GM19025 (cell line): ENCODE results near the gene MRC1.

ENCODE experiments used
- ATAC-seq: cut with Tn5 transposase; IDR thresholded peaks from one replicate; pipeline ENCODE4 v1.9.1; 2021; ENCODE audit warnings: mild to moderate bottlenecking, low read depth, moderate library complexity; ENCODE audit not compliant: unreplicated experiment

MRC1 gene

DNA sequence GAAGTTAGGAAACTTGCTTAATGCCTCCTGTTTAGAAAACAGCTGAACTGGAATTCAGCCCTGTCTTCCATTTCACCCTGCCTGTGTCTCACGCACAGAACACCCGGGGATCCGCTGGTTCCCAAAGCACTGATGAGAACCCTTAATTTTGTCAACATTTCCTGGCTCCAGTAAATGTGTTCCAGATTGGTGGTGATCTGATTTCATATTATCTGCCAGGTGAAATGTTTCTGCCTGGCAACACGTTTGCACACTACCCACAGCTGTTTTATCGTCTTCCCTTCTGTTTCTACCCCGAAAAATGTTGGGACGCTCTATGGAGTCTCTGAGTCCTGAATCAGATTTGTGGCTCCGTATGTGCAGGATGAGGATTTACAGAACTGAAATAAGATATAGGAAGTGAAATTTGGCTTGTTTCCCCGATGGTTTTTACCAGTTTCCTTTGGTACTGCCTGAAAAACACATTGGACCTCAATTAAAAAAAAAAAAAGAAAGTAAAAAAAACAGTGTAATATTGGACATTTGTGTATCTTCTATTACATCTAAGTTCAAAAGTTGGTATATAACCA, 29.0 kb downstream of the MRC1 start:
- ATAC-seq, result no peak

DNA sequence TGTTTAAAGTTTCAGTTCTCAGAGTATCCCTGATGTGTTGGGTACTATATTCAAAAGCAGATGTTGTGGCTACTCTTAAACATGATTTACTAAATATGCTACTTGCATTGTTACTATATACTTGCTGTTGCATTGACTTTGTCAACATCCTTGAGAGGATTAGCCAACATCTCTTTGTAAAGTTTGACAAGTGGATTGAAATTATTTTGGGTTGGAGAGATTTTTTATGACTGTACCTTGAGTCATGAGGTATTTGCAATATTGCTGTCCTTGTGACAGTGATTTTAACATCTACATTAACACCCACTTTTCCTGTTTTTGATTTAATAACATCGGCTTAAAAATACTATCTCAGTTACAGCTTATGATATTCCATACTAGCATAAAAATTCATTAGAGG, 31.9 kb downstream of the MRC1 start:
- no peak for ATAC-seq

DNA sequence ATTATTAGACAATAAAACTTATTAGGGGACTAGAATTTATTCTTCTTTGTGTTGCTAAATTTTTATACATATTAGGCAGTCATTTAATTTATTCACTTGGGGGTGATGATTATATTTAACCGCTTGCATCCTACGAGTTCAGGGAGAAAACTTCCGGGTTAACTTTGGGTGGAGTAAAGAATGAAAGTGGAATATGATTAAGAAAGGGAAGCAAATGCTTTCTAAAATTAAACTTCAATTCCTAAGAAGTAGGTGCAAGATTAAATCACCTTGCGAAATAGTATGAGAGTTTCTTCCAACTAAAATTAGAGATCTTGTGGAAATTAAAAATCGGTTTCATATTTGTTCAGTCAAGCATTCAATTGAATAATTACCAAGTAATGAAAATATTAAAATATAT, 33.5 kb downstream of the MRC1 start:
- ATAC-seq, result no peak

DNA sequence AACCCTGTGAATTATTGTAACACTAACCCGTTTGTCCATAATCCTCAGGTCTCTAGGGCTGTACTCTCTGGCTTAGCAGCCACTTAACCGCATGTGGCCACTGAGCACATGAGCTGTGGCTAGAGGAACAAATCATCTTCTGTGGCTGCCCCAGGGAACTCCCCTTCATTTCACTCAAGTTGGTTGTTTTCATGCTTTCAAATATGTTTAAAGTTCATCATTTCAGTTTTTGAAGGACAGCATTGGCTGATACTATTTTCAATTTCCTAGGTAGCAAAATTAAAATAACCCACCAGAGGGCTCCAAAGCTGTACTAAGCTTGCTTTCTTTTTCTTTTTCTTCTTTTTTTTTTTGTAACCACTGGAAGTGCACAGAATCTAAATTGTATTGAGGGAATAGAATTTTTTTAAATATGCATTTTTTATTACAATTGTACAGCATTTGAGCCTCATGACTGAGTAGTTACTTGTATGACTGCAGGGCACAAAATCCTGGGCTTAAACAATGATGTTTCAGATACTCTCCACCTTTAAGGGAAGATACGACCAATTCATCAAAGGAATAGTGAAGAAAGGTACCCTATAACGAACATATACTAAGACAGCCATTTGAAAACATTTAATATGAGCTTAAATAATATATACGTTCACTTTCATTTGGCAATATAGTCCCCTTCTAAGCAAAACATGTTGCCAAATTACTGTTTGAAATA, 38.6 kb downstream of the MRC1 start:
- ATAC-seq, result no peak

DNA sequence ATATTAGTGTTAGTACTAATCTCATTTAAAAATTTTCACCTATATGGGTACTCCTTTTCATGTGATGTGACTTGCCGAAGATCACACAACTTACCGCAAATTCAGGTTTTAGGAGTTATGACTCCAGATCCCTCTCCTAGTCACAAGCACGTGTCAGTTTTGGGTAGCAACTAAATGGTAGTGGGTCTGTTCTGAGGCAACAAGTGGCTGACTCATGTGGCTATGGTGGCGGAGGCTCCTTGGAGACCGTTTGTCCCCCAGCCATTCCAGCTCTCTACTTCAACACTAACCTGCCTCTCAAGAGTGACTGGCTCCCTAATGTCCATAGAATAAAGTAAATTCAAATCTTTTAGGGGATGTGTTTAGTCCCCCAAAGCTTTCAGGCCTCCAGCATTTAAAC, 39.5 kb downstream of the MRC1 start:
- ATAC-seq, result no peak

DNA sequence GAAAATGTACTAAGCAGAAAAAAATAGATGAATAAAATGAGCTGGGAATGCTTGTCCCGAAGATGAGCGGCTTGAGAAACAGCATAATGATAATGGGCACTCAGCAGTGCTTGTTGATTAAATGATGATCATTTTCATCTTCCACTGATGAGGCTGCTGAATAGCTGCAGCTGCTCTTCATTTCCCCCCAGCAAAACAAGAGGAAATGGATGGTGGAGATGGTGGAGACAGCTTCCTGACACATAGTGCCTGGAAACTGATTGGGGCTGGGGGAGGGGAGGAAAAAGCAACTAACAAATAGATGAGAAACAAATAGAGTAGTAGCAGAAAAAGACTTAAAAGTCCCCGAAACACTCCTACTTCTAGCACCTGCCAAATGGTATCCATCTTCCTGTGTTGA, 41.4 kb downstream of the MRC1 start:
- no peak for ATAC-seq

DNA sequence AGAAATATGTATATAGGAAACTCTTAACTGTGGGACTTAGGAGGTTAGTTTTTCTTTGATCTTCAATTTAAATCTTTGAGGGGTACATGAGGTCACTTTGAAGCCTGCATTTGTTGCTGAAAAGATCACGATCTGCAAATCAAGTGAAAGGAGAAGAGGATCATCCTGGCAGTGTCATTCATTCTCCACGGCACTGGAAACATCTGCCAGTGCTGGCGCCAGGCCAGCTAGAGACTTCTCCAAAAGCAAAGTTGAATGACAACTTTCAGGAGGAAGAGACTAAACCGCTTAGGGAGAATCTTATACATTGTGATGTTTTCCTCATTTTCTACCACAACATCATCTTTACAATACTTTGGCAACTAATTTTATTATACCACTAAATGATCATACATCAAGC, 42.5 kb downstream of the MRC1 start:
- ATAC-seq, result no peak

DNA sequence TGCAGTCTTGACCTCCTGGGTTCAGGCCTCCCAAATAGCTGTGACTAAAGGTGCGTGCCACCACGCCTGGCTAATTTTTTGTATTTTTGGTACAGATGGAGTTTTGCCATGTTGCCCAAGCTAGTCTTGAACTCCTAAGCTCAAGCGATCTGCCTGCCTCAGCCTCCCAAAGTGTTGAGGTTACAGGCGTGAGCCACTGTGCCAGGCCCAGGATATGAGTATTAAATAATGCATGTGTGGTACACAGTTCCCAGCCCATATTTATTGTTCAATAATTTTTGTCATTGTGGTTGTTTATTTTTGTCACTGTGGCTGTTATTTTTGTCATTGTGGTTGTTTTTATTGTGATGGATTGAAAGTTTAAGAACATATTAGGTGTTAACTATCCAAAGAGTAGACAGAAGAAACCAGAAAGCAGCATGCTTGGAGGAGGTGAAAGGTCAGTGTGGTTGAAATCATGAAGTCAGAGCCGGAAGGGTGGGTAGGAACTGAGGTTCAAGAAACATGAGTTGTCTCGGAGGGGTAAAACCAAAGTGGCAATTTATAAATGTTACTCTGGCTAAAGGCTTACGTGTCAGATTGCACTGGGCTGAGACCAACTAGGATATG, 45.0 kb downstream of the MRC1 start:
- no peak for ATAC-seq

DNA sequence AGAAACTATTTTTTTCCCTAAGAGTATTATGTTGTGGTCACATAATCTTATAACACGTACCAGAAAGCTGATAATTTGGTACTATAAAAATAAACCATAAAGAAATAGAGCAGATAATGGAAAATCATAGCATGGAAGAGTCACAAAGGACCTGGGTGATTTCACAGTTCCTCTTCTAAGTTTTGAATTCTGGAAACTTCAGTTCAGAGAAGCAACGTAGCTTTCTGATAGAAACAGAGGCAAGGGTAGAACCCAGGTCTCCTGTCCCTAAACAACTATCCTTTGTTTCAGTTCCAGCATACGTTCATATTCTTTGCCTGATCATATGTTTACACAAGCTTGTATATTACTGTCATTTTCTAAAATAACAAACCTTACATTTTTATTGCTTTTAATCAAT, 47.9 kb downstream of the MRC1 start:
- no peak for ATAC-seq

DNA sequence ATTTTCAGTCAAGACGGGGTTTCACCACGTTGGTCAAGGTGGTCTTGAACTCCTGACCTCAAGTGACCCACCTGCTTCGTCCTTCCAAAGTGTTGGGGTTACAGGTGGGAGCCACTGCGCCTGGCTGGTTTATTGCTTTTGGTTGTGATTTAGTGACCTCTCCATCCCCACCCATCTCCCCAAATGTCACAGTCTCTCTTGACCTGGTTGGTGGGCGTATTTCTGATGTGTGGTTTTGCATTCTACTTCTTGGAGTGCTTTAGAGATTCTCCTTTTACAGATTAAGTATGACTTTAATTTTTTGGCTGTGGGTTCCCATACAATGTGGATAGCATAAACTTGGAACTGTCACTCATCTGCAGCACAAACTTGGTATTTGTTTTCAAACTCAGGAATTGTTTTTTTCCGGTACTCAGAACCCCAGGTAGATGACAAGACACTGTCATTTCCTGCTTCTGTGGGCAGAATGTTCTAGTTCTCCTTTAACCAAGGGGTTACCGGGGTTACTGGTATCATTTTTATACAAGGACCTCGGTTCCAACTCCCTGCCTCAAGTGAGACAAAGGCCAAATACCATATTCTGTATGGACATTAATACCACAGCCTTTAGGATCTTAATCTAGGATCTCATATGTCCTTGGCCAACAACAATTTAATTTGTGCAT, 50.5 kb downstream of the MRC1 start:
- no peak for ATAC-seq

DNA sequence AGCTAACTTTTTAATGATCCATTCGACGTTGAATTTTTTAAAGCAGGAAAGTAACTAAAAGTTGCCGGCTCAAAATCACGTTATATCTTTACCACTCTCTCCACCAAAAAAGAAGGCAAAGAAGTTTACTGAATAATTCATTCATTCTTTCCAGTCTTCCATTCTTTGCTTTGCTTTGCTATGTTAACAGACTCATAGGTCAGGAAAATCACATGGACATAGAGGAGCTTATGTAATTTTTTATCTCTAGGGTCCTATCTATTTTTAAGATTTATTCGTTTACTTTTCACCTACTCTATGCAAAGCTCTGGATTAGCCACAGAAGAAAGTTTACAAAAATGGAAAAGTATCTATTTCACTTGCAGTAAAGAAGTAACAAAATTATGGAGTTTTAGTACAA, 52.6 kb downstream of the MRC1 start:
- ATAC-seq, result no peak

DNA sequence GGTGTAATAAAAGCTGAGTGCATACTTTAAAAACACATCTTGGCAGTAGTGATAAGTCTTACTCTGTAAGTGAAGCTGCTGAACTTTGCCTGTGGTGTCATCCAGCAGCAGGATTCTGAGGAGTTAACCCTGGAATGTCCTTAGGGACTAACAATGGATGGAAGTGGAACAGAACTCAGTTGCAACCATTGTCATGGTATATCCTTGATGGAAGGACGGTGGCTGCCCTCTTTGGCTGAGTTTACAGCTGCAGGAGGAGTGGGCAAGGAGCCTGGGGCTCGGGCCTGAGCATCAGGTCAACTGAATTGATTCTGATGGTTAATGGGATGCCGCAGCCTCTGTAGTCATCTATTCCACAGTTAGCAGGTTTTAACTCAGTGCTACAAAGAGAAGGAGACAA, 56.2 kb downstream of the MRC1 start:
- no peak for ATAC-seq

DNA sequence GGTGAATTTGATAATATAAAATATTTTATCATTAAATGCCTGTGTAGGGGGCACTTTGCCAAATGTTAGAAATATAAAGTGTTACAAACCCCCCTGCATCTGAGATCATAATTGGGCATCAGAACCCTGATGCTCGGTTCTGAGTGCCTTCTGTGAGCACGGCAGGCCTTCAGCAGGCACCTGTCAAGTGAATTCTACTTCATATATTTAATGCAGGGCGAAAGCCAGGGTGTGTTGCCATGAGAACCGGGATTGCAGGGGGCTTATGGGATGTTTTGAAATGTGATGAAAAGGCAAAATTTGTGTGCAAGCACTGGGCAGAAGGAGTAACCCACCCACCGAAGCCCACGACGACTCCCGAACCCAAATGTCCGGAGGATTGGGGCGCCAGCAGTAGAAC, 57.2 kb downstream of the MRC1 start:
- no peak for ATAC-seq

DNA sequence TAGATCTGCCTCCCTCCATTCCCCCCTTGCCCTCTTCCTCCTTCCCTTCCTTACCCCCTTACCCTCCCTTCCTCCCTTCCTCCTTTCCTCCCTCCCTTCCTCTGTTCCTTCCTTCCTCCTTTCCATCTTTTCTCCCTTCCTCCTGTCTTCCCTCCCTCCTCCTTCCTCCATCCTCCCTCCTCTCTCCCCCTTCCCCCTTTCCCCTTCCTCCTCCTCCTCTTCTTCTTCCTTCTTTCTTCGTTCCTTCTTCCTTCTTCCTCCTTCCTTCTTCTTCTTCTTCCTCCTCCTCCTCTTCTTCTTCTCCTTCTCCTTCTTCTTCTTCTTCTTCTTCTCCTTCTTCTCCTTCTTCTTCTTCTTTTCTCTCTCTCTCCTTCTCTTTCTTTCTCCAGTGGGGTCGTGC, 57.9 kb downstream of the MRC1 start:
- no peak for ATAC-seq

DNA sequence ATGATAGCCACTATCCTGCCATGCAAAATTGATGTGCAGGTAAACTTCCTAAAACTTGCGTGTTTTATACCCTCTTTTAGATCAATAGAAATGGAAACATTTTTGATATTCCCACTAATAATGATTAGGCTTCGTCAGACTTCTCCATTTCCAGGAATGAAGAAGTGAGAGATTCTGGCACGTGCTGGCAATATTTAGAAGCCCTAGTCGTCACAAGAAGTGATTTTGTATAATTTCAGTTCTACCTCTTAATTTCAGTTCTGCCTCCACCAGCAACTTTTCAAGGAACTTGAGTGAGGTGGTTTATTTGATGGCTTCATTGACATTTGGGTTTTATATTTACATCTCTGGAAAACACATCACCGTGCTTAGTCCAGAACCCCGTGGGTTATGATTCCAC, 61.9 kb downstream of the MRC1 start:
- ATAC-seq, result no peak

DNA sequence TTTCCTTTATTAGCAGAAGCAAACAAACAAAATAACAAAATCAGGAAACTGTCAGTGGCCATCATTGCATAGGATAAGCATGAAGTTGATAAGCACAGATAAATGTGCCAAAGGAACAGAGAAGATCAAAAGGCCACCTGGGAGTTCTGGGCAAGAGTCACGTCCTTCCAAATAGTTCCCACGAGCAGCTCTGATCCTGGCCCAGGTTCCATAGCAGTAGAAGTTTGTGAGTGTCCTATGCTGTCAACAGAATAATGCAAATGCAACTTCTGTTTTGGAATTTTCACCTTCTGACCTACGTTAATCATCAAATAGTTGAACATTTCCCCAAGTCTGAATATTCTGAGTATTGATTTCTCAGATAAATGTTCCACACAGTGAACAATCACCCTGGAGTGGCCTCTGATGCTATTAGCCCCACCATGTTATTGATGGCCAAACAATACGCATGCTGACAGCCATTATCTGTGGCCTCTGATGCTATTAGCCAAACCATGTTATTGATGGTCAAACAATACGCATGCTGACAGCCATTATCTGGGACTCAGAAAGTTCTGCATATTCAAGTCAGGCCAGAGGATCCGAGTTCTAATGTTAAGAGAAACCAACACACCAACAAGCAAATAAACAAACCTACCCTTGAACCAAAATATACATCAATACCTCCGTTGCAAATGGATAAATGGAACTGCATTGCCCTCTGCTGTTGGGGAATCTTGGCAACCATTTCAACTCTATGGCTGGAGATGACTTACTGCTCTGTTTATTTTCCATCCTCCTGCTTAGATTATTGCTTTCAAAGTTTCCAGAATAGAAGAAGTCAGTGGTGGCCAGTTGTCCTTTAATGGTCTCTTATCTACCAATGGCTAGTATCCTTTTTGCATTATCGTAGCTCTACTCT, 63.3 kb downstream of the MRC1 start:
- ATAC-seq, result no peak

DNA sequence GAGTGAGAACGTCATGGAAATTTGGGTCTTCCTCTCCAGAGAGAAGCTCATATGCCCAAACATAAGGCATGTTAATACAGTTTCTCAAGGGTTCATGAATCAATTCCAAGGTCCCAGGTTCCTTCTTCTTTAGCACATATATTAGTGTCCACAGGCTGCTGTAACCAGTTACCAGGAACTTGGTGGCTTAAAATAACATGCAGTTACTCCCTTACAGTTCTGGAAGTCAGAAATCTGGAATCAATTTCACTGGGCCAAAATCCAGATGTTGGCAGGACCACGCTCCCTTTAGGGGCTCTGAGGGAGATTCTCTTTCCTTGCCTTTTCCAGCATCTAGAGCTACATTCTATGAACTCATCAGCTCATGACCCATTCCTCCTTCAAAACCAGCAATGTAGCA, 64.8 kb downstream of the MRC1 start:
- ATAC-seq, result no peak

DNA sequence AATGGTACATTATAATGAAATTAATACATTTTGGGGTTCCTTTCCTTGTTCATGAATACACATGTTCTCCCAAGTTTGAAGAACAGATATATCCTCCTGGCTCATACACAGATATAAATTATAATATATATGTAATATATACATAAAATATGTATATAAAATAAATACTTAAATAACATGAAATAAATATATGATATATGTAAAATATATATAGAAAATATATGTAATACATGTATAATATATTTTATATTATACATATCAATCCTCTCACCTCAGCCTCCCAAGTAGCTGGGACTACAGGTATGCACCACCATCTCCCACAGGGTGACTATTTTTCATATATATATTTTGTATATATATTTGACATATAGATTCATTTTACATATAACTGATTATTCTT, 68.0 kb downstream of the MRC1 start:
- ATAC-seq, result no peak

DNA sequence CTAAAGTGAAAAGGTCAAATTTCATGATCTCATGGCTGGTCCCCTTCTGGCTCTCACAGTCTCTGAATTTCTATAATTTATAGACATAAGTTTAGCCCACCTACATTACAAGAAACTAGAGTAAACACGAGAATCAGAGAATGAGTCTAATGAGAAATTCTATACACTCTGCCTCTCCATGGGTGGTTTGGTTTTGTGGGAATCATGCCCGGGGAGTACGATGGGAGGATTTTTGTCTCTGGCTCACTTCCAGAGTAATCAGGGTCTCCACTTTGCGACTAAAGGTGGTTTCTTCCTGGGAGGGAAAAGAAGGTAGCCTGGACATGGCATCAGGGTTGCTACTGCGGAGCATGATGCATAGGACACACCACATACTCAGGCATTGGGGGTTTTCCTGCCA, 69.7 kb downstream of the MRC1 start:
- ATAC-seq, result no peak

DNA sequence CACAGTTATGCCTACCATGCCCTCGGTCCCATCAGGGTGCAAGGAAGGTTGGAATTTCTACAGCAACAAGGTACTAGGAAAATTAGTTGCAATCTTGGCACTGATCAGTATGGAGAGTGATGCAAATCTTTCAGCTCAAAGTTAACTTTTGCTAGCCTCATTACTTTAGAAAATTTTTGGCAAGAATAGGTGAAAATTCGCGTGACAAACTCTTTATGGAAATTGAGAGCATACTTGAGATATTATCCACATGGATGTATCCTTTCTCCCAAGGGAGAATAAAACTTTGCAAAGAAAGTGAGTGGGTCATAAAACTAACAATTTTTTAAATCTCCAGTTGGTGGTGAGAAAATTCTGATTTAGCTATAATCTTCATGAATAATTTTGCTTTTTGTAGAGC, 71.5 kb downstream of the MRC1 start:
- no peak for ATAC-seq

DNA sequence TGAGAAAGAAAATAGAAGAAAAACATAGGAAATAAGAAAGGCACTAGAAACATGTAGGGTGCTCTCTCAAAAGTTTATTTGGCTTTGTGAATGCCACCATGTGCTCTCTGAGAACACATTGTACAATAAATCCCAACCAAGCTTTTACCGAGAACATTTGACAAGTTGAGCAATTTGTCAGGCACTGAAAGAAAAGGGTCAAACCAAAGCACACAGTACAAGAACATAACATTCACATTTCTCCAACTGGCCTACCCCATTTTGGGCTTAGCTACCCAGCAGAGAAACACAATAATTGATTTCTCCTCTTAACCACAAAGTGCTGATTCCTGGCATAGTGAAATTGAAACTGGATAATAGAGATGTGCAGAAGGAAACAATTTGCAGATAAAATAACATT, 73.4 kb downstream of the MRC1 start:
- no peak for ATAC-seq
